HEK293 (cell line): ENCODE measurements around the gene RBMS1.

ENCODE experiments used
- CTCF ChIA-PET: fragments of 350-600 bp; formaldehyde crosslinking; extraction: SDS; loops from one replicate; lab custom pipeline; 2021; ENCODE audit warnings: antibody characterized with exemption; lab: Yijun Ruan, JAX
- POLR2A ChIA-PET: fragments of 300-600 bp; formaldehyde crosslinking; extraction: SDS; loops from one replicate; lab custom pipeline; 2020; ENCODE audit warnings: antibody characterized with exemption, inconsistent platforms; lab: Yijun Ruan, JAX
- H3K27ac ChIP-seq: fragments of 200-500 bp; sonication (Bioruptor generic); 2 replicates; pipeline ENCODE4 v1.5.1; 2014; ENCODE audit warnings: low read depth, low read length, control low read depth, inconsistent platforms; ENCODE audit errors: extremely low read depth
- H3K36me3 ChIP-seq, 2 experiments: fragments of 200-500 bp in 1 of 2; sonication (Bioruptor generic) in 1 of 2; 1 replicate in 1 of 2; 2 replicates in 1 of 2; pipeline ENCODE4 v1.5.1; 2014 to 2017; ENCODE audit warnings: inconsistent platforms in 2 of 2, low read length in 2 of 2; ENCODE audit not compliant: control insufficient read depth in 2 of 2, insufficient read depth in 1 of 2
- H3K4me1 ChIP-seq: fragments of 200-500 bp; sonication (Bioruptor generic); 2 replicates; pipeline ENCODE4 v1.5.1; 2014; ENCODE audit warnings: mild to moderate bottlenecking, low read length, inconsistent platforms; ENCODE audit not compliant: control insufficient read depth, insufficient read depth
- H3K4me3 ChIP-seq: 2 replicates; pipeline ENCODE4 v1.5.1; 2011; ENCODE audit warnings: low read depth, mild to moderate bottlenecking, control low read depth, low read length, moderate library complexity
- H3K9me3 ChIP-seq: fragments of 200-500 bp; sonication (Bioruptor generic); 2 replicates; pipeline ENCODE4 v1.5.1; 2014; ENCODE audit warnings: low read depth, low read length, inconsistent platforms; ENCODE audit not compliant: control insufficient read depth, insufficient read depth
- GLI4 ChIP-seq: fragments of 450-650 bp; formaldehyde crosslinking; IDR thresholded peaks from 2 replicates; pipeline ENCODE4 v1.5.1; 2016; ENCODE audit warnings: missing biosample characterization, missing genetic modification characterization
- OVOL3 ChIP-seq: fragments of 450-650 bp; formaldehyde crosslinking; IDR thresholded peaks from 2 replicates; pipeline ENCODE4 v1.5.1; 2016; ENCODE audit warnings: missing biosample characterization, missing genetic modification characterization
- PRDM2 ChIP-seq: fragments of 450-650 bp; formaldehyde crosslinking; IDR thresholded peaks from 2 replicates; pipeline ENCODE4 v1.5.1; 2016; ENCODE audit warnings: missing biosample characterization, missing genetic modification characterization, borderline replicate concordance
- ZNF10 ChIP-seq: fragments of 450-650 bp; formaldehyde crosslinking; IDR thresholded peaks from 2 replicates; pipeline ENCODE4 v1.5.1; 2017; ENCODE audit warnings: missing biosample characterization, missing genetic modification characterization
- ZNF132 ChIP-seq: fragments of 450-650 bp; formaldehyde crosslinking; IDR thresholded peaks from 2 replicates; pipeline ENCODE4 v1.5.1; 2017; ENCODE audit warnings: missing biosample characterization, missing genetic modification characterization, borderline replicate concordance
- ZNF26 ChIP-seq: fragments of 450-650 bp; formaldehyde crosslinking; IDR thresholded peaks from 2 replicates; pipeline ENCODE4 v1.5.1; 2016; ENCODE audit warnings: missing biosample characterization, missing genetic modification characterization
- ZNF292 ChIP-seq: fragments of 450-650 bp; formaldehyde crosslinking; IDR thresholded peaks from 2 replicates; pipeline ENCODE4 v1.5.1; 2016; ENCODE audit warnings: low read depth, missing biosample characterization, missing genetic modification characterization, borderline replicate concordance
- ZNF501 ChIP-seq: fragments of 450-650 bp; formaldehyde crosslinking; IDR thresholded peaks from 2 replicates; pipeline ENCODE4 v1.5.1; 2016; ENCODE audit warnings: missing biosample characterization, missing genetic modification characterization
- ZNF530 ChIP-seq: fragments of 450-650 bp; formaldehyde crosslinking; IDR thresholded peaks from 2 replicates; pipeline ENCODE4 v1.5.1; 2016; ENCODE audit warnings: low read depth, missing biosample characterization, missing genetic modification characterization
- ZNF596 ChIP-seq: fragments of 450-650 bp; IDR thresholded peaks from 2 replicates; pipeline ENCODE4 v1.5.0; 2018; ENCODE audit warnings: missing biosample characterization, mild to moderate bottlenecking, missing genetic modification characterization, moderate library complexity
- ZNF791 ChIP-seq: fragments of 450-650 bp; formaldehyde crosslinking; IDR thresholded peaks from 2 replicates; pipeline ENCODE4 v1.5.1; 2016; ENCODE audit warnings: missing biosample characterization, missing genetic modification characterization
- ZNF830 ChIP-seq: fragments of 450-650 bp; IDR thresholded peaks from 2 replicates; pipeline ENCODE4 v1.5.0; 2018; ENCODE audit warnings: missing biosample characterization, missing genetic modification characterization, low read depth, mild to moderate bottlenecking, moderate library complexity
- ZNF843 ChIP-seq: fragments of 450-650 bp; formaldehyde crosslinking; IDR thresholded peaks from 2 replicates; pipeline ENCODE4 v1.5.1; 2016; ENCODE audit warnings: missing biosample characterization, missing genetic modification characterization
- TF ChIP-seq, protein P1 (sequence below): fragments of 450-650 bp; formaldehyde crosslinking; IDR thresholded peaks from 2 replicates; pipeline ENCODE4 v1.5.1; 2016; ENCODE audit warnings: missing biosample characterization, missing genetic modification characterization, borderline replicate concordance

The RBMS1 gene

DNA sequence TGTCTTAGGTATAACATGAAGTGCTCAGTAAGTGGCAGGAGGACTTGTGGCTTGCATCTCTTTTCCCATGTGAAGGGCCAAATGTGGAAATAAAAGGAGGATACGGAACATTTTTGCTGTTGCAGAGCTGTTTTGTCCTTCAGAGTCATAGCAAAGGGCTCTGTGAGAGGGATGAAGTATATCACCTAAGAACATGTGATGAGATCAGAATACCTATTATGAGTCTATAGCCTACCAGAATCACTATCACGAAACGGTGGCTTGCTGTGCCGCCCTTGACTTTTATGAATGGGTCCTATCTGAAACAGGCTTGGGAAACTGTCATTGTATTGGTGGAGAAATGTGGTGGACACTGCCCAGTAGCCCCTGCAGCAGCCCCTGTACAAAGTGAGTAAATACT, 226.6 kb downstream of the RBMS1 start:
- H3K9me3 ChIP-seq: no peaks in the 10 kb centered on the region
- H3K4me3 ChIP-seq: no peak overlapping the region
- CTCF ChIA-PET: interaction anchor here (2.7 kb wide), 1 partner anchor 15 kb away, joined by 8 read pairs; no protein-coding TSS in a partner anchor
- TF ChIP-seq ZNF596 (tag by site-specific recombination) (no peak), ZNF530 (tag by site-specific recombination) (no peak)
- TF ChIP-seq, all 188 proteins: peak for 0
- no peaks in the 10 kb centered on the region for H3K36me3 ChIP-seq
- H3K27ac ChIP-seq: no peak overlapping the region
- POLR2A ChIA-PET: no interaction called here
- H3K4me1 ChIP-seq: no peaks in the 10 kb centered on the region

DNA sequence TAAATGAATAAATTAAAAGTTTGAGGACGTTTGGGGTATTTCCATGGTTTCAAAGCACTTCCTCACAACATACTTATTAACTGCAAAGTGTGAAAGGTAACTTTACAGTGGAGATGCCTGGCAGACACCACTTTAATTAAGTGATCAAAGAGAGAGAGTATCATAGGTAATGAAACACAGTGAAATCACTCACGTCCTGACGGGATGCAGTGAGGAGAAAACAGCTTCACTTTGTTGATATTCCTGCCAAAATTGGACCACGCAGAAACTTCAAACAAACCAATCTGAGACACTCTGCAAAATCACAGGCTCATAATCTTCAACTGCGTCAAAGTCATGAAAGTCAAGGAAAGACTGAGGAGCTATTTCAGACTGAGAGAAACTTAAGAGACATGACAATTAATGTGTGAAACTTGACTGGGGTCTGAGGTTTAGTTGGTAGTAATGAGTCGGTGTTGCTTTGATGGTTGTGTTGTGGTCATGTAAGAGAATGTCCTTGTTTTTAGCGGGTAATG, 227.5 kb downstream of the RBMS1 start:
- ChIA-PET CTCF (interaction anchor here (0.7 to 2.7 kb wide), 2 partner anchors 9 to 14 kb away, joined by 4 to 8 read pairs; no protein-coding TSS in a partner anchor), POLR2A (no interaction called here)
- no peak overlapping the region for H3K4me3 ChIP-seq
- no peaks in the 10 kb centered on the region for H3K9me3 ChIP-seq
- TF ChIP-seq ZNF292 (tag by site-specific recombination) (no peak), PRDM2 (no peak), ZNF830 (tag by site-specific recombination) (no peak), ZNF10 (tag by site-specific recombination) (no peak), GLI4 (no peak), ZNF843 (tag by site-specific recombination) (no peak), ZNF132 (tag by site-specific recombination) (no peak), ZNF501 (tag by site-specific recombination) (no peak), OVOL3 (tag by site-specific recombination) (no peak), ZNF791 (no peak), ZNF26 (tag by site-specific recombination) (no peak)
- TF ChIP-seq, protein P1, sequence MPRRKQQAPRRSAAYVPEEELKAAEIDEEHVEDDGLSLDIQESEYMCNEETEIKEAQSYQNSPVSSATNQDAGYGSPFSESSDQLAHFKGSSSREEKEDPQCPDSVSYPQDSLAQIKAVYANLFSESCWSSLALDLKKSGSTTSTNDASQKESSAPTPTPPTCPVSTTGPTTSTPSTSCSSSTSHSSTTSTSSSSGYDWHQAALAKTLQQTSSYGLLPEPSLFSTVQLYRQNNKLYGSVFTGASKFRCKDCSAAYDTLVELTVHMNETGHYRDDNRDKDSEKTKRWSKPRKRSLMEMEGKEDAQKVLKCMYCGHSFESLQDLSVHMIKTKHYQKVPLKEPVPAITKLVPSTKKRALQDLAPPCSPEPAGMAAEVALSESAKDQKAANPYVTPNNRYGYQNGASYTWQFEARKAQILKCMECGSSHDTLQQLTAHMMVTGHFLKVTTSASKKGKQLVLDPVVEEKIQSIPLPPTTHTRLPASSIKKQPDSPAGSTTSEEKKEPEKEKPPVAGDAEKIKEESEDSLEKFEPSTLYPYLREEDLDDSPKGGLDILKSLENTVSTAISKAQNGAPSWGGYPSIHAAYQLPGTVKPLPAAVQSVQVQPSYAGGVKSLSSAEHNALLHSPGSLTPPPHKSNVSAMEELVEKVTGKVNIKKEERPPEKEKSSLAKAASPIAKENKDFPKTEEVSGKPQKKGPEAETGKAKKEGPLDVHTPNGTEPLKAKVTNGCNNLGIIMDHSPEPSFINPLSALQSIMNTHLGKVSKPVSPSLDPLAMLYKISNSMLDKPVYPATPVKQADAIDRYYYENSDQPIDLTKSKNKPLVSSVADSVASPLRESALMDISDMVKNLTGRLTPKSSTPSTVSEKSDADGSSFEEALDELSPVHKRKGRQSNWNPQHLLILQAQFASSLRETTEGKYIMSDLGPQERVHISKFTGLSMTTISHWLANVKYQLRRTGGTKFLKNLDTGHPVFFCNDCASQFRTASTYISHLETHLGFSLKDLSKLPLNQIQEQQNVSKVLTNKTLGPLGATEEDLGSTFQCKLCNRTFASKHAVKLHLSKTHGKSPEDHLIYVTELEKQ (tag by site-specific recombination): no peak
- H3K36me3 ChIP-seq: no peaks in the 10 kb centered on the region
- no peak overlapping the region for H3K27ac ChIP-seq
- no peaks in the 10 kb centered on the region for H3K4me1 ChIP-seq
